A549 (cell line): ENCODE data around the gene GPAT3.

Experiments used
- EP300 ChIP-seq, 2 experiments: fragments of >200 bp; sonication (Bioruptor Twin); formaldehyde crosslinking; IDR thresholded peaks; 2 replicates in 1 of 2; 3 replicates in 1 of 2; pipeline ENCODE4 v1.6.1; 2016 to 2017
- TF ChIP-seq, protein P1 (sequence below): fragments of >200 bp; sonication (Bioruptor Twin); formaldehyde crosslinking; IDR thresholded peaks from 3 replicates; pipeline ENCODE4 v1.5.1; 2016

DNA sequence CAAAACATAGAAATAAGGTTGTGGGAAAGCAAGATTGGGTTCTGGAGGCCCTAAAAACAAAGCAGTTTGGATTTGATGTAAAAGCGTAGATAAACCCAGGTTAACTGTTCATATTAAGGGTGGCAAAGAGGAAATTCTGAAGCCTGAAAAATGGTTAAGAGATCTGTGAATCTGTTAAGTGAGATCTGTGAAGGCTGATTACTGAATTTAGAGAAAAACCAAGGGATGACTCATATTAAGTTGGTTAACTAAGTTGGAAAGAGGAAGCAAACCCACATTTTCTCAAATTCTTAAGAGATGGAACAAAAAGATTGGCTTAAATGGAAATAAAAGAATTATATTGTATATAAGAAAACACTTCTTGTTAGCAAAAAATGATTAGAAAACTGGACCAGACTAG lies 22.8 kb downstream of the GPAT3 start:
- TF ChIP-seq, protein P1, sequence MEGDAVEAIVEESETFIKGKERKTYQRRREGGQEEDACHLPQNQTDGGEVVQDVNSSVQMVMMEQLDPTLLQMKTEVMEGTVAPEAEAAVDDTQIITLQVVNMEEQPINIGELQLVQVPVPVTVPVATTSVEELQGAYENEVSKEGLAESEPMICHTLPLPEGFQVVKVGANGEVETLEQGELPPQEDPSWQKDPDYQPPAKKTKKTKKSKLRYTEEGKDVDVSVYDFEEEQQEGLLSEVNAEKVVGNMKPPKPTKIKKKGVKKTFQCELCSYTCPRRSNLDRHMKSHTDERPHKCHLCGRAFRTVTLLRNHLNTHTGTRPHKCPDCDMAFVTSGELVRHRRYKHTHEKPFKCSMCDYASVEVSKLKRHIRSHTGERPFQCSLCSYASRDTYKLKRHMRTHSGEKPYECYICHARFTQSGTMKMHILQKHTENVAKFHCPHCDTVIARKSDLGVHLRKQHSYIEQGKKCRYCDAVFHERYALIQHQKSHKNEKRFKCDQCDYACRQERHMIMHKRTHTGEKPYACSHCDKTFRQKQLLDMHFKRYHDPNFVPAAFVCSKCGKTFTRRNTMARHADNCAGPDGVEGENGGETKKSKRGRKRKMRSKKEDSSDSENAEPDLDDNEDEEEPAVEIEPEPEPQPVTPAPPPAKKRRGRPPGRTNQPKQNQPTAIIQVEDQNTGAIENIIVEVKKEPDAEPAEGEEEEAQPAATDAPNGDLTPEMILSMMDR, result no peak
- TF ChIP-seq EP300 (IDR thresholded peaks at IDR 0.05), result no peak
